ENCODE results near the gene IFITM1. TPM values are rescaled to one million over a fixed set of nuclear protein-coding genes. Genes with fewer than 3 reads are reported as not detected.
"Not testable (repeated sequence)": the region's sequence is repeated elsewhere in the genome, so short reads cannot be mapped to it uniquely, and the experiment has no call there.

Gene IFITM1
- total RNA-seq, 2 donors from 2014 or later, result 306 to 384 TPM

DNA sequence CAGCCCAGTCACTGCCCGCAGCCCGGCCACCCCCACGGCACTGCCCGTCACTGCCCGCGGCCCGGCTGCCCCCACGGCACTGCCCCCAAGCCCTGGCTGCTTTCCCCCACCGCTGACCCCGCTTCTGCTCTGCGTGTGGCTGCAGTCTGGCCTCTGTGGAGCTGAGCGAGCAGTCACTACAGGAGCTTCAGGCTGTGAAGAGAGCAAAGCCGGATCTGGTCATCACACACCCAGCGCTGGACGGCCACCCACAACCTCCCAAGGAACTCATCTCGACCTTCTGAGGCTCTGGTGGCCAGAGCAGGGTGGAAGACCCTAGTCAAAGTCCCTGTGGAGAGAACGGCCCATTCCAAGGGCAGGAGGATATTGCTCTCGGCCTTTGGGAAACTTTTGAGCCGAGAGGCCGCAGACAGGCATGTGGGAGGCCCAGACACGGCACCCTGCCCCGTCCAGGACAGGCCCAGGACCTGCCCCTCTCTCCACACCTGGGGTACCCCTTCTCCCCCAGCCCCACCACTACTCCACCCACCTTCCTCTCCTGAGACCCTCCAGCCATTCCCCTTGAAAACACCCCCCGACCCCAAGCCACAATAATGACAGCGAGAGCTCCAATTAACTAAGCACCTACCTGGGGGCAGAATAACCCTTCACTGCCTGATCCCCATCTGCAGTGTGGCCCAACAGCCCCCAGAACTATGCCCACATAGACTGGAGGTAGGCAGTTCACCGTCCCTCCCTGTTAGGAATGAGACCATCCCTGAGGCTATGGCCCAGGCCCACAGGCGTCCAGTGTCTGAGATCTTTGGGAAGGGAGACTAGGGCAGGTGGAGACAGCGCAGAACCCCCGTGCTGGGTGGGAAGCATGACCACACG lies 28.6 kb upstream of the IFITM1 start:
- DNase-seq, result no peak
- Mint-ChIP-seq H3K9me3 (no peaks in the 10 kb centered on the region), H3K27ac (no peak overlapping the region), H3K27me3 (ENCODE audit: low read depth) (peaks cover 9% of the 10 kb centered on the region), H3K36me3 (ENCODE audit: insufficient read depth in 2 of 2) (peaks cover 5 to 16% of the 10 kb centered on the region in 2 donors), H3K4me3 (peak overlapping the region; percentile 20 to 34), H3K4me1 (ENCODE audit: low read depth) (peaks cover 63% of the 10 kb centered on the region)
- no peak for ATAC-seq (replicated peaks in 1 of 2)

DNA sequence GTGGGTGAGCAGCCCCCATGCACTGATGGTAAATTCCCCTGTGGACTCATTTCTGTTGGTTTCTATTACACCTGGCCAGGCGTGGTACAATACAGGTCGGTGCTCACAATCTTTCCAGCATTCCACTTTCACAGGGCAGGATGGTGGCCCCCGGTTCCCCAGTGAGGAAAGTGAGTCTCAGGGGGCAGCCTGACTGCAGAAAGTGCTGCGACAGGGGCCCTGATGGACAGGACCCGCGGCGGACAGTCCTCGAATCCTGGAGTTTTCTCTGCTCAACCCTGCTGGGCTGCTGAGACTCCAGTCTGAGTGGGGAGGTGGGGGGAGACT lies 28.0 kb upstream of the IFITM1 start:
- no peak for DNase-seq

GRCh38 chr11:286977-287820 lies 26.6 kb upstream of the IFITM1 start:
- Mint-ChIP-seq H3K36me3 (ENCODE audit: insufficient read depth in 2 of 2) (peaks cover 7 to 16% of the 10 kb centered on the region in 2 donors), H3K27ac (peak overlapping the region; percentile 86)
- ATAC-seq (replicated peaks in 1 of 2), result peak in 1 of 2 donors; percentile 11

More for the DNA sequence above, 28.0 kb upstream of the IFITM1 start:
- peaks cover 9% of the 10 kb centered on the region for H3K27me3 Mint-ChIP-seq (ENCODE audit: low read depth)
- H3K9me3 Mint-ChIP-seq, result no peaks in the 10 kb centered on the region
- H3K4me3 Mint-ChIP-seq, result peak overlapping the region in 1 of 2 donors; percentile 20
- H3K36me3 Mint-ChIP-seq (ENCODE audit: insufficient read depth in 2 of 2), result peaks cover 5 to 14% of the 10 kb centered on the region in 2 donors
- no peak for ATAC-seq (replicated peaks in 1 of 2)
- no peak overlapping the region for H3K27ac Mint-ChIP-seq
- peaks cover 67% of the 10 kb centered on the region for H3K4me1 Mint-ChIP-seq (ENCODE audit: low read depth)

DNA sequence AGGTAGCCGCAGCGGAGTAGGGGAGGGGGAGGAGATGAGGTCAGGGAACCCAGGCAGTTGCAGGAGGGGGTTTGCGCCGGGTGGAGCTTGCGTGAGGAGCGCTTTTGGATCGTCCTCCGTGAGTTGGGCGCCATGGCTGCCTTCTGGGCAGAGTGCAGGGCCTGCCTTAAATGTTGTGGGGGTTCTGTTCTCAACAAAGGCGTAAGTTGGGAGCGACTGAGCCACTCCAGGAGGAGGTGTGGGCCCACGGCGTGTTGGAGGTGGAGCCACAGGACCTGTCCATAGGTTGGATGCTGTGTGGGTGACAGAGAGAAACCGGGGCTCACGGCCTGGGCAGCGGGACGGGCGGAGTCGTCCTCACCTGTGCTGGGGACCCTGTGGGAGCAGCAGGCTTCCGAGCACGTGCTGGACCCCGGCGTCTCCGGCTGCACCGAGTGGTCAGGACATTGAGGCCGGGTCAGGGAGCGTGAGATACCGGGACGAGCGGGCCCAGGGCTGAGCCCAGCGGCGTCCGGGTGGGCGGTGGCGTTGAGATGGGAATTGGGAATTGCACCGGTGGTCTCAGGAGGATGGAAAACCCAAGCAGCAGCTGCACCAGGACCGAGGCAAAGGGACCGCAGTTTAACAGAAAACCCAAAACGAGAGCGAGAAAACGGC lies 25.9 kb upstream of the IFITM1 start:
- H3K4me1 Mint-ChIP-seq (ENCODE audit: low read depth), result peaks cover 54% of the 10 kb centered on the region
- peak; percentile 35 to 51 for ATAC-seq (replicated peaks in 1 of 2)
- peaks cover 7 to 16% of the 10 kb centered on the region in 2 donors for H3K36me3 Mint-ChIP-seq (ENCODE audit: insufficient read depth in 2 of 2)

More at GRCh38 chr11:286977-287820, 26.6 kb upstream of the IFITM1 start:
- H3K4me3 Mint-ChIP-seq, result peak overlapping the region; percentile 94 to 99
- not testable (repeated sequence) for H3K27me3 Mint-ChIP-seq (ENCODE audit: low read depth); H3K9me3 Mint-ChIP-seq
- H3K4me1 Mint-ChIP-seq (ENCODE audit: low read depth), result peaks cover 61% of the 10 kb centered on the region
- peak in 1 of 2 donors; percentile 73 for DNase-seq

GRCh38 chr11:288478-289397 lies 25.1 kb upstream of the IFITM1 start, which contains the start of gene PGGHG:
Gene PGGHG (plus strand): TSS chr11:289126. CDS start chr11:289817, 691 bp downstream.
- H3K27me3 Mint-ChIP-seq (ENCODE audit: low read depth), result no peaks in the 10 kb centered on the region
- peak within 1 kb of the TSS; percentile 94 to 99 for H3K4me3 Mint-ChIP-seq
- H3K36me3 Mint-ChIP-seq (ENCODE audit: insufficient read depth in 2 of 2), result peaks cover 7 to 16% of the 10 kb centered on the region in 2 donors
- DNase-seq (peak; percentile 73 to 81), ATAC-seq (replicated peaks in 1 of 2) (peak; percentile 51 to 70)
- no peaks in the 10 kb centered on the region for H3K9me3 Mint-ChIP-seq
- H3K4me1 Mint-ChIP-seq (ENCODE audit: low read depth), result peaks cover 46% of the 10 kb centered on the region
- H3K27ac Mint-ChIP-seq, result peak within 1 kb of the TSS; percentile 86

More for the DNA sequence above, 25.9 kb upstream of the IFITM1 start:
- Mint-ChIP-seq H3K27ac (peak overlapping the region; percentile 86), H3K4me3 (peak overlapping the region; percentile 94 to 99), H3K9me3 (no peaks in the 10 kb centered on the region), H3K27me3 (ENCODE audit: low read depth) (no peaks in the 10 kb centered on the region)
- DNase-seq, result peak in 1 of 2 donors; percentile 47

GRCh38 chr11:289398-289711 lies 24.5 kb upstream of the IFITM1 start:
- H3K27ac Mint-ChIP-seq, result no peak overlapping the region
- no peaks in the 10 kb centered on the region for H3K27me3 Mint-ChIP-seq (ENCODE audit: low read depth)
- peak overlapping the region; percentile 70 to 89 for H3K4me3 Mint-ChIP-seq
- peaks cover 7 to 16% of the 10 kb centered on the region in 2 donors for H3K36me3 Mint-ChIP-seq (ENCODE audit: insufficient read depth in 2 of 2)
- DNase-seq, result peak in 1 of 2 donors; percentile 14
- no peaks in the 10 kb centered on the region for H3K9me3 Mint-ChIP-seq
- peaks cover 46% of the 10 kb centered on the region for H3K4me1 Mint-ChIP-seq (ENCODE audit: low read depth)
- ATAC-seq (replicated peaks in 1 of 2), result peak; percentile 2 to 3

DNA sequence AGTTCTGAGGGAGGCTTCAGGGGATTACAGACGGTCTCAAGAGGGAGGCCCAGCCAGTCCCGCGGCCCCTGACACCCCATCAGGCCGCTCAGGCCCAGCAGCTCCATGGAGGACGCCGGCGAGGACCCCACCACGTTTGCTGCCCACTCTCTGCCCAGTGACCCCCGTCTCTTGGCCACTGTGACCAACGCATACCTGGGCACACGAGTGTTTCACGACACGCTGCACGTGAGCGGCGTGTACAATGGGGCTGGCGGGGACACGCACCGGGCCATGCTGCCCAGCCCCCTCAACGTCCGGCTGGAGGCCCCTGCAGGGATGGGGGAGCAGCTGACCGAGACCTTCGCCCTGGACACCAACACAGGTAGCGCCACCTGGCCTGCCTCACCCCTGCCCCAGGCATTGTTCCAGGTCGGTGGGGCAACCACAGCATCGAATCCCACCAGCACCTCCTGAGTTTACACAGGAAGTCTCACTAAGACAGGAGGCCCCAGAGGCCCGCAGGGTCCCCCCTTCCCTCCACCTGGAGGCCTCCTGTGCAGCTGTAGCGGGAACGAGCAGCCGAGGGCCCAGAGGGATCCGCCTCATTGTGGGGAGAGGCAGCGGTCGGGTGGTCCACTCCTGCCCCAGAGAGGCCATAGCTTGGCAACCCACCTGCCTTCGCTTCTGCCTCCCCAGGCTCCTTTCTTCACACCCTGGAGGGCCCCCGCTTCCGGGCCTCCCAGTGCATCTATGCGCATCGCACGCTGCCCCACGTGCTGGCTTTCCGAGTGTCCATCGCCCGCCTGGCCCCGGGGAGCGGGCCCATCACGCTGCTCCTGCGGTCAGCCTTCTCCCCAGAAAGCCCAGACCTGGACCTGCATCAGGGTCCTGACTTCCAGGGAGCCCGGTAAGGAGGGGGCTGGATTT lies 23.9 kb upstream of the IFITM1 start:
- Mint-ChIP-seq H3K27ac (peak overlapping the region; percentile 26), H3K4me1 (ENCODE audit: low read depth) (peaks cover 45% of the 10 kb centered on the region), H3K9me3 (no peaks in the 10 kb centered on the region), H3K36me3 (ENCODE audit: insufficient read depth in 2 of 2) (peaks cover 7 to 16% of the 10 kb centered on the region in 2 donors), H3K4me3 (peak overlapping the region; percentile 70 to 89), H3K27me3 (ENCODE audit: low read depth) (no peaks in the 10 kb centered on the region)
- DNase-seq (peak in 1 of 2 donors; percentile 33), ATAC-seq (replicated peaks in 1 of 2) (no peak)

GRCh38 chr11:290621-291231 lies 23.1 kb upstream of the IFITM1 start:
- peaks cover 7 to 16% of the 10 kb centered on the region in 2 donors for H3K36me3 Mint-ChIP-seq (ENCODE audit: insufficient read depth in 2 of 2)
- no peaks in the 10 kb centered on the region for H3K9me3 Mint-ChIP-seq
- DNase-seq (peak in 1 of 2 donors; percentile 11), ATAC-seq (replicated peaks in 1 of 2) (no peak)
- no peaks in the 10 kb centered on the region for H3K27me3 Mint-ChIP-seq (ENCODE audit: low read depth)
- no peak overlapping the region for H3K27ac Mint-ChIP-seq
- peak overlapping the region; percentile 70 to 89 for H3K4me3 Mint-ChIP-seq
- H3K4me1 Mint-ChIP-seq (ENCODE audit: low read depth), result peaks cover 38% of the 10 kb centered on the region

GRCh38 chr11:291281-292210 lies 22.3 kb upstream of the IFITM1 start:
- peak in 1 of 2 donors; percentile 3 for DNase-seq
- no peaks in the 10 kb centered on the region for H3K27me3 Mint-ChIP-seq (ENCODE audit: low read depth)
- H3K4me3 Mint-ChIP-seq, result peak overlapping the region; percentile 48 to 89
- H3K27ac Mint-ChIP-seq, result no peak overlapping the region
- peaks cover 7 to 16% of the 10 kb centered on the region in 2 donors for H3K36me3 Mint-ChIP-seq (ENCODE audit: insufficient read depth in 2 of 2)
- no peaks in the 10 kb centered on the region for H3K9me3 Mint-ChIP-seq
- ATAC-seq (replicated peaks in 1 of 2), result no peak
- H3K4me1 Mint-ChIP-seq (ENCODE audit: low read depth), result peaks cover 29% of the 10 kb centered on the region

Measured in activated T-cell treated with anti-CD3 and anti-CD28 coated beads, Interleukin-2, amount 50 U/mL, for 72 hours (primary cell).